Stimulated activated memory B cell treated with anti-CD40 and anti-IgM and Interleukin-4, amounts not matched to agents 10 μg/mL and 1 μg/mL and 100 μg/mL, for 72 hours (primary cell): ENCODE measurements around the gene HENMT1.

Source experiments
- ATAC-seq: fragments of 150-1000 bp; cut with Tn5 transposase; 2 replicates; pipeline ENCODE4 v1.10.0; 2021
- H3K27ac Mint-ChIP-seq: one replicate; pipeline ENCODE4 v1.8.0; 2022; ENCODE audit warnings: mild to moderate bottlenecking, mixed read lengths
- H3K27me3 Mint-ChIP-seq: one replicate; pipeline ENCODE4 v1.8.0; 2022; ENCODE audit warnings: mixed read lengths
- H3K36me3 Mint-ChIP-seq: one replicate; pipeline ENCODE4 v1.8.0; 2022; ENCODE audit warnings: mixed read lengths
- H3K4me1 Mint-ChIP-seq: one replicate; pipeline ENCODE4 v1.8.0; 2022; ENCODE audit warnings: mixed read lengths
- H3K4me3 Mint-ChIP-seq: one replicate; pipeline ENCODE4 v1.8.0; 2022; ENCODE audit warnings: mild to moderate bottlenecking, moderate library complexity, mixed read lengths
- H3K9me3 Mint-ChIP-seq: one replicate; pipeline ENCODE4 v1.8.0; 2022; ENCODE audit warnings: mixed read lengths

Gene HENMT1

GRCh38 chr1:108617008-108617723, 43.7 kb downstream of the HENMT1 start:
- no peaks in the 10 kb centered on the region for H3K9me3 Mint-ChIP-seq
- H3K27ac Mint-ChIP-seq: no peak overlapping the region
- no peak for ATAC-seq
- peaks cover 15% of the 10 kb centered on the region for H3K36me3 Mint-ChIP-seq
- no peaks in the 10 kb centered on the region for H3K4me1 Mint-ChIP-seq
- H3K27me3 Mint-ChIP-seq: no peaks in the 10 kb centered on the region
- H3K4me3 Mint-ChIP-seq: no peak overlapping the region

GRCh38 chr1:108615544-108615943, 45.3 kb downstream of the HENMT1 start:
- H3K4me3 Mint-ChIP-seq: no peak overlapping the region

DNA sequence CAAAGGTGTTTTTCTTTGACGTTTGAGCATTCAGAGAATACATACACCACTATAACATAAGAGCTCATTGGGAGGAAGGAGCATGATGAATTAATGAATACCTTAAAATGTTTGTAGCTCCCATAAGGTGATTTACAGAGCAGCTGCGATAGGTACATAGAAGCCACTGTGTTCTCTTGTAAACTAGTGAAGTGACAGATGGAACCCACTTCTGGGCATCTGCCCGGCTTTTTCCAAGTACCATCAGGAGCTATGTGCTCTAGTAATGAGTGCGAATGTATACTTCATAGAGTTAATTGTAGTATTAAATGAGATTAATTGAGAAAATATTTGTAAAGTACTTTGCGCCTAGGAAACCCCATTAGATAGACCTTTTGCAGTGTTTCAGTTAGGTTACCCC, 48.4 kb downstream of the HENMT1 start:
- no peak overlapping the region for H3K4me3 Mint-ChIP-seq

More at GRCh38 chr1:108615544-108615943, 45.3 kb downstream of the HENMT1 start:
- no peak overlapping the region for H3K27ac Mint-ChIP-seq
- no peaks in the 10 kb centered on the region for H3K27me3 Mint-ChIP-seq
- no peaks in the 10 kb centered on the region for H3K9me3 Mint-ChIP-seq
- H3K36me3 Mint-ChIP-seq: peaks cover under 1% of the 10 kb centered on the region
- no peaks in the 10 kb centered on the region for H3K4me1 Mint-ChIP-seq
- ATAC-seq: no peak

GRCh38 chr1:108611984-108612383, 48.9 kb downstream of the HENMT1 start:
- no peak overlapping the region for H3K4me3 Mint-ChIP-seq
- H3K36me3 Mint-ChIP-seq: peaks cover 26% of the 10 kb centered on the region
- no peaks in the 10 kb centered on the region for H3K27me3 Mint-ChIP-seq
- H3K4me1 Mint-ChIP-seq: no peaks in the 10 kb centered on the region
- no peak for ATAC-seq
- H3K9me3 Mint-ChIP-seq: no peaks in the 10 kb centered on the region
- H3K27ac Mint-ChIP-seq: no peak overlapping the region

More for the DNA sequence above, 48.4 kb downstream of the HENMT1 start:
- no peaks in the 10 kb centered on the region for H3K9me3 Mint-ChIP-seq
- no peaks in the 10 kb centered on the region for H3K27me3 Mint-ChIP-seq
- no peak for ATAC-seq
- H3K36me3 Mint-ChIP-seq: peaks cover 24% of the 10 kb centered on the region
- no peak overlapping the region for H3K27ac Mint-ChIP-seq
- H3K4me1 Mint-ChIP-seq: no peaks in the 10 kb centered on the region

DNA sequence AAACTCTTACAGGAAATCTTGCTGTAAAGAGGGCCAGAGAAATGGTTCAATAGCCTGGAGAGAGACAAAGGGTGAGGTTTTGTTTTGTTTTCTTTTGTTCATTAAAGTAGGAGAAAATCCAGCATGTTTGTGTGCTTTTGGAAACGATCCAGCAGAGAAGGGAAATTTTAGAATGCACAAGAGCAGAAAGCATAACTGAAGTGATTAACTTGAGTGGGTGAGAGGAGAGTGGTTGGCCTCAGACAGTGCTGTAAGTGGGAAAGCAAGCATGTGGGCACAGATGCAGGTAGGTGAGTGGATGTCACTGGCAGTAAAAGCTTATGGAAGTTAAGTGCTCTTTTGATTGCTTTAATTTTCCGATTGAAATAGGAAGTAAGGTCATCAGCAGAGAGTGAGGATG, 50.8 kb downstream of the HENMT1 start:
- no peaks in the 10 kb centered on the region for H3K4me1 Mint-ChIP-seq
- H3K27ac Mint-ChIP-seq: no peak overlapping the region
- peaks cover 32% of the 10 kb centered on the region for H3K36me3 Mint-ChIP-seq
- H3K27me3 Mint-ChIP-seq: no peaks in the 10 kb centered on the region
- no peak for ATAC-seq
- no peaks in the 10 kb centered on the region for H3K9me3 Mint-ChIP-seq
- H3K4me3 Mint-ChIP-seq: no peak overlapping the region

DNA sequence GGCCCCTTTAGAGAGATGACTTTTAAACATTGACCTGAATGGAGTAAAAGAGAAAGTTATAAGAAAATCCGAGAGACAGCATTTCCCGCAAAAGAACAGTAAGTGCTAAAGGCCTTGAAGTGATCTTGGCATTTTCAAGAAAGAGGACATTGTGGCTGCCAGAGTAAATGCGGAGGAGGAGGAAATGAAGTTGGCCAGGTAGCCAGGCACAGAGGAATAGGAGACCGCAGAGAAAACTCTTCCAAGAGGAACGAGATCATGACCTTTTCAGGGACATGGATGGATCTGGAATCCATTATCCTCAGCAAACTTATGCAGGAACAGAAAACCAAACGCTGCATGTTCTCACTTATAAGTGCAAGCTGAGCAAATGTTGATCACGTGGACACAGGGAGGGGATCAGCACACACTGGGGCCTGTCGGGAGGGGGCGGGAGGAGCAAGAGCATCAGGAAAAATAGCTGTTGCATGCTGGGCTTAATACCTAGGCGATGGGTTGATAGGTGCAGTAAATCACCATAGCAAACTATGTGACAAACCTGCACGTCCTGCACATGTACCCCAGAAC, 51.3 kb downstream of the HENMT1 start:
- Mint-ChIP-seq H3K4me1 (no peaks in the 10 kb centered on the region), H3K4me3 (no peak overlapping the region), H3K9me3 (no peaks in the 10 kb centered on the region), H3K36me3 (peaks cover 32% of the 10 kb centered on the region), H3K27me3 (no peaks in the 10 kb centered on the region), H3K27ac (no peak overlapping the region)
- no peak for ATAC-seq

DNA sequence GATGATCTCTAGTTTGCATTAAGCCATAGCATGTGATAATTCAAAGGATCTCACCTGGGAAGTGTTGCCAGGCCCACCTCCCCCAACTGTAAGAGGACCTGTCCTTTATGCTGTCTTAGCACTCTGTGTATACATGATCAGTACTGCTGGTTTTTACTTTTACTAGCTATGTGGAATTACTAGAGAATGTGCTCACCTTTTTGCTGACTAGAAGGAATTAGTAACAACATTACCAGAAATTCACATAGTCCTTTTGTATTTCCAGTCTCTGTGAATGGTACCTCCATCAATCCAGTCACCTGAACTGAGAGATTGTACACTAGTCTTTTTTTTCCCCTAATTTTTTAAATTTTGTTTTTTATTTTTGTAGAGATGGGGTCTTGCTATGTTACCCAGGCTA, 54.4 kb downstream of the HENMT1 start:
- Mint-ChIP-seq H3K36me3 (peaks cover 45% of the 10 kb centered on the region), H3K9me3 (no peaks in the 10 kb centered on the region), H3K27me3 (no peaks in the 10 kb centered on the region), H3K4me3 (no peak overlapping the region), H3K4me1 (peaks cover 5% of the 10 kb centered on the region), H3K27ac (no peak overlapping the region)
- no peak for ATAC-seq

DNA sequence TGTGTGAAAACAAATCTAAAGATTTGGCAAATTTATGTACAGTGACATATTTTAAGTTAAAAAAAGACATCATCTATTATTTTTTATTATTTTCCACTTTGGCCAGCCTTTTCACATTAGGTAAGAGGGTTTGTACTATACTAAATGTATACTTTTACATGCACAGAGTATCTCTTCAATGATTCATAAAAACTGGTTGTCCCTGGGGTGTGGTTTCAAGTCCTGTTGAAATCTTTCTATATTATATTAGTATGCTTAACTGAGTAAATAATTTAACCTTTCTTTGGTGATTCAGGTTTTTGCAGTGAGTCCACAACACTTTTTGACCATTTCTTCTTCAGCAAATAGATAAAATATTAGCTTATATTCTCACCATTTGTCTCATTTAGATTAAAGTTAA, 55.3 kb downstream of the HENMT1 start:
- peaks cover 5% of the 10 kb centered on the region for H3K4me1 Mint-ChIP-seq
- peaks cover 45% of the 10 kb centered on the region for H3K36me3 Mint-ChIP-seq
- H3K27me3 Mint-ChIP-seq: no peaks in the 10 kb centered on the region
- H3K27ac Mint-ChIP-seq: no peak overlapping the region
- no peak for ATAC-seq
- no peaks in the 10 kb centered on the region for H3K9me3 Mint-ChIP-seq
- no peak overlapping the region for H3K4me3 Mint-ChIP-seq

DNA sequence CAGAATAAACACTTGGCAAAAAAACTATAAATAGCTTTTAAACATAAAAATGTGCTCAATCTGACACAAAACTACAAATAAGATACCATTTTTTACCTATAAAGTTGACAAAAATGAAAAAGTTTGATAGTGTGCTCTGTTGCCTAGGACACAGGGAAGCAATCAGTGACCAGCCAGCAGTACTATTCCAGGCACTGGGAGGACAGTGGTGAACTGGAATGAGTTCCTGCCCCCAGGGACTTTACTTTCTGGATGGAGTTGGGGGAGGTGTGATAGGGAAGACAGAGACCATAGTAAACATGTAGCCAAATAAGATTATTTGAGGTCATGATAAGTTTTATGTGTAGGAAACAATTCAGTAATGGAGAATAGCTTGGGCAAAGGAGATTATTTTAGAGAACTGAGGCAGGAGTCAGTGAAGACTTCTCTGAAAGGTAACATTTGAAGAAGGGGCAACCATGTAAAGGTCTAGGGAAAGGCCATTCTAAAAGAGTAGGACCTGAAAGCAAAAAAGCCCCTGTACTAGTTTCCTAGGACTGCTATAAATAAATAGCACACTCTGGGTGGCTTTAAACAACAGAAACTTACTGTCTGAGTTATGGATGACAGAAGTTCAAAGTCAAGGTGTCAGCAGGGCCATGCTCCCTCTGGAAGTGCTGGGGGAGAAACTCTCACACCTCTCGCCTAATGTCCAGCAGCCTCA, 59.0 kb downstream of the HENMT1 start:
- H3K36me3 Mint-ChIP-seq: peaks cover 27% of the 10 kb centered on the region
- H3K27ac Mint-ChIP-seq: no peak overlapping the region
- H3K27me3 Mint-ChIP-seq: no peaks in the 10 kb centered on the region
- H3K4me3 Mint-ChIP-seq: no peak overlapping the region
- H3K9me3 Mint-ChIP-seq: no peaks in the 10 kb centered on the region
- ATAC-seq: no peak
- peaks cover 5% of the 10 kb centered on the region for H3K4me1 Mint-ChIP-seq

DNA sequence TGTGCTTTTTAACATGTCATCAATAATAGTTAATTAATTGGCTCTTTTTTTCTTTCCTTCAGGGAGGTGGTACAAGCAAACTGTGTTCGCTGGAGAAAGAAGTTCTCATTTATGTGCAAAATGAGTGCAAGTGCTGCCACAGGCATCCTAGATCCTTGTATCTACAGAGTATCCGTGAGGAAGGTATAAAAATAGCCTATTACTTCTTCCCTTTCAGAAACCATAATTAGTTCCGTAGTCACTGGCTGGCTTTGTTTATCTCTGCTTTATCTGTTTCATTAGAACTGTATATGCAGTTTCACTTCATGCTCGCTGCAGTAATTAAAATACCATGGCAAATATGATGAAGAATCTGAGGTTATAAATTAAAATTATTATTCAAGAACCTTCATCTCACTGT, 60.4 kb downstream of the HENMT1 start:
- Mint-ChIP-seq H3K9me3 (no peaks in the 10 kb centered on the region), H3K27me3 (no peaks in the 10 kb centered on the region), H3K36me3 (peaks cover 22% of the 10 kb centered on the region), H3K4me1 (peaks cover 5% of the 10 kb centered on the region), H3K4me3 (no peak overlapping the region), H3K27ac (no peak overlapping the region)
- no peak for ATAC-seq

GRCh38 chr1:108598340-108598739, 62.6 kb downstream of the HENMT1 start:
- Mint-ChIP-seq H3K4me1 (peaks cover 12% of the 10 kb centered on the region), H3K36me3 (peaks cover 22% of the 10 kb centered on the region), H3K9me3 (no peaks in the 10 kb centered on the region), H3K4me3 (no peak overlapping the region), H3K27ac (no peak overlapping the region), H3K27me3 (no peaks in the 10 kb centered on the region)
- no peak for ATAC-seq
